Endothelial cell of hepatic sinusoid (primary cell): ENCODE data around the gene MSH5.
"Not testable (repeated sequence)": the region's sequence is repeated elsewhere in the genome, so short reads cannot be mapped to it uniquely, and the experiment has no call there.

Experiments used
- in situ Hi-C: cut with HindIII; loops from 2 replicates; pipeline ENCODE4 v1.10.0; 2017; ENCODE audit warnings: low sequenced_read_pairs

The MSH5 gene

GRCh38 chr6:31775633-31776484 is 36.1 kb downstream of the MSH5 start:
- in situ Hi-C loops: no loop called here

GRCh38 chr6:31776485-31776988 is 36.7 kb downstream of the MSH5 start:
- in situ Hi-C loops: no loop called here

- in situ Hi-C loops: no loop called here
Observed at GRCh38 chr6:31776989-31777666, 37.3 kb downstream of the MSH5 start, which contains the start of gene VWA7. Gene VWA7, minus strand, starts transcription at chr6:31777328. Its CDS starts 549 bp downstream, at chr6:31776779.

GRCh38 chr6:31777667-31778050 is 37.9 kb downstream of the MSH5 start:
- in situ Hi-C loops: no loop called here

GRCh38 chr6:31778193-31778592 is 38.4 kb downstream of the MSH5 start:
- in situ Hi-C loops: no loop called here

GRCh38 chr6:31778999-31779885 is 39.4 kb downstream of the MSH5 start:
- in situ Hi-C loops: no loop called here

GRCh38 chr6:31779908-31780307 is 40.1 kb downstream of the MSH5 start:
- in situ Hi-C loops: loop anchor here (5.0 kb wide), 1 partner anchor 38 kb away; the partner anchor contains the start of gene MSH5

- in situ Hi-C loops: loop anchor here (5.0 kb wide), 1 partner anchor 38 kb away; the partner anchor contains the start of gene MSH5
Observed at GRCh38 chr6:31780507-31781243, 40.9 kb downstream of the MSH5 start.

- in situ Hi-C loops: loop anchor here (5.0 kb wide), 1 partner anchor 39 kb away; the partner anchor contains the start of gene MSH5
Observed at GRCh38 chr6:31781244-31782125, 41.7 kb downstream of the MSH5 start.

GRCh38 chr6:31782126-31782855 is 42.5 kb downstream of the MSH5 start:
- in situ Hi-C loops: loop anchor here (5.0 kb wide), 1 partner anchor 40 kb away; the partner anchor contains the start of gene MSH5

GRCh38 chr6:31784098-31784925 is 44.5 kb downstream of the MSH5 start:
- in situ Hi-C loops: loop anchor here (5.0 kb wide), 1 partner anchor 42 kb away; the partner anchor contains the start of gene MSH5

GRCh38 chr6:31785475-31785874 is 45.7 kb downstream of the MSH5 start:
- in situ Hi-C loops: no loop called here

- in situ Hi-C loops: no loop called here
Observed at GRCh38 chr6:31791324-31792089, 51.7 kb downstream of the MSH5 start.

GRCh38 chr6:31792090-31792374 is 52.2 kb downstream of the MSH5 start:
- in situ Hi-C loops: no loop called here

- in situ Hi-C loops: no loop called here
Observed at GRCh38 chr6:31792761-31793171, 53.0 kb downstream of the MSH5 start.

- in situ Hi-C loops: not testable (repeated sequence)
Observed at GRCh38 chr6:31793927-31794245, 54.1 kb downstream of the MSH5 start.

GRCh38 chr6:31794294-31794865 is 54.6 kb downstream of the MSH5 start:
- in situ Hi-C loops: no loop called here
